IPS-18c (cell line): ENCODE results near the gene NADSYN1.

Experiments
- H3K4me3 ChIP-seq: 2 replicates; pipeline ENCODE4 v1.7.0; 2013; ENCODE audit warnings: low read depth, mild to moderate bottlenecking, low read length, moderate library complexity; ENCODE audit not compliant: insufficient read depth
- H3K9me3 ChIP-seq: one replicate; pipeline ENCODE4 v1.6.1; 2013; ENCODE audit warnings: mild to moderate bottlenecking, low read length, moderate library complexity; ENCODE audit not compliant: control insufficient read depth, insufficient read depth

The NADSYN1 gene

GRCh38 chr11:71446150-71446549 is 6.9 kb upstream of the NADSYN1 start:
- Histone ChIP-seq H3K4me3 (no peak overlapping the region), H3K9me3 (no peaks in the 10 kb centered on the region)

- Histone ChIP-seq H3K9me3 (no peaks in the 10 kb centered on the region), H3K4me3 (peak overlapping the region; percentile 78)
Observed at GRCh38 chr11:71446942-71447688, 5.9 kb upstream of the NADSYN1 start.

- Histone ChIP-seq H3K4me3 (peak overlapping the region; percentile 78), H3K9me3 (no peaks in the 10 kb centered on the region)
Observed at GRCh38 chr11:71447791-71448256, 5.2 kb upstream of the NADSYN1 start.

- H3K4me3 ChIP-seq = peak within 1 kb of the TSS; percentile 78
- no peaks in the 10 kb centered on the region for H3K9me3 ChIP-seq
Observed at GRCh38 chr11:71448257-71449171, 4.5 kb upstream of the NADSYN1 start, which contains the start of gene DHCR7. Gene DHCR7 (minus strand): TSS chr11:71448393. CDS start chr11:71444952, 3,441 bp downstream.

GRCh38 chr11:71449596-71449995 is 3.4 kb upstream of the NADSYN1 start:
- no peaks in the 10 kb centered on the region for H3K9me3 ChIP-seq
- peak overlapping the region; percentile 76 for H3K4me3 ChIP-seq

GRCh38 chr11:71450507-71450906 is 2.5 kb upstream of the NADSYN1 start:
- Histone ChIP-seq H3K4me3 (no peak overlapping the region), H3K9me3 (no peaks in the 10 kb centered on the region)

- no peaks in the 10 kb centered on the region for H3K9me3 ChIP-seq
- H3K4me3 ChIP-seq = no peak overlapping the region
Observed at GRCh38 chr11:71450939-71451338, 2.1 kb upstream of the NADSYN1 start.

GRCh38 chr11:71451596-71452198 is 1.3 kb upstream of the NADSYN1 start:
- H3K4me3 ChIP-seq = peak overlapping the region; percentile 72; the same call in 1 of the 2 replicates
- H3K9me3 ChIP-seq = no peaks in the 10 kb centered on the region

GRCh38 chr11:71452199-71453036 is 585 bp upstream of the NADSYN1 start:
- H3K4me3 ChIP-seq = peak overlapping the region; percentile 72
- H3K9me3 ChIP-seq = no peaks in the 10 kb centered on the region

GRCh38 chr11:71453918-71454304 is 908 bp downstream of the NADSYN1 start:
- no peaks in the 10 kb centered on the region for H3K9me3 ChIP-seq
- H3K4me3 ChIP-seq = no peak overlapping the region; the same call in 1 of the 2 replicates

GRCh38 chr11:71454470-71455113 is 1.6 kb downstream of the NADSYN1 start:
- no peaks in the 10 kb centered on the region for H3K9me3 ChIP-seq
- H3K4me3 ChIP-seq = no peak overlapping the region

- Histone ChIP-seq H3K4me3 (no peak overlapping the region), H3K9me3 (no peaks in the 10 kb centered on the region)
Observed at GRCh38 chr11:71456294-71456693, 3.3 kb downstream of the NADSYN1 start.

GRCh38 chr11:71456831-71457230 is 3.8 kb downstream of the NADSYN1 start:
- no peaks in the 10 kb centered on the region for H3K9me3 ChIP-seq
- H3K4me3 ChIP-seq = no peak overlapping the region

- H3K9me3 ChIP-seq = no peaks in the 10 kb centered on the region
- H3K4me3 ChIP-seq = no peak overlapping the region
Observed at GRCh38 chr11:71458146-71459070, 5.4 kb downstream of the NADSYN1 start.

- no peaks in the 10 kb centered on the region for H3K9me3 ChIP-seq
- no peak overlapping the region for H3K4me3 ChIP-seq
Observed at GRCh38 chr11:71459076-71459766, 6.2 kb downstream of the NADSYN1 start.
